Measurements from ENCODE around the gene PRIM1. TPM values are rescaled to one million over a fixed set of nuclear protein-coding genes. Genes with fewer than 3 reads are reported as not detected.
"Not testable (repeated sequence)": the region's sequence is repeated elsewhere in the genome, so short reads cannot be mapped to it uniquely, and the experiment has no call there.

PRIM1 gene
- total RNA-seq, 1 experiment from 2014 or later, result 51.1 TPM

DNA sequence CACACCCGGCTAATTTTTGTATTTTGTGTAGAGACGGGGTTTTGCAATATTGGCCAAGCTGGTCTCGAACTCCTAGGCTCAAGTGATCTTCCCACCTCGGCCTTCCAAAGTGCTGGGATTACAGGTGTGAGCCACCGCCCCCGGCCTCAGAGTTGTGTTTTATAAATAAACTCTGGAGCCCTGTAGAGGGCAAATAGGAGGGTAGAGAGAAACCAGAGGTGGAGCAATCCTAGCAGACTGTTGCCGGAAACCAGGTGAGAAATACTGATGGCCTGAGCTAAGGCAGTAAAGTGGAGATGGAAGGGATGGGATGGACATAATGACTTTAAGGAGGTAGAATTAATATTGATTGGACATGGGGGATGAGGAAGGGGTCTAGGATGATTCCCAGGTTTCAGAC is 8.3 kb upstream of the PRIM1 start:
- no peak for DNase-seq (ENCODE audit: low spot score)

DNA sequence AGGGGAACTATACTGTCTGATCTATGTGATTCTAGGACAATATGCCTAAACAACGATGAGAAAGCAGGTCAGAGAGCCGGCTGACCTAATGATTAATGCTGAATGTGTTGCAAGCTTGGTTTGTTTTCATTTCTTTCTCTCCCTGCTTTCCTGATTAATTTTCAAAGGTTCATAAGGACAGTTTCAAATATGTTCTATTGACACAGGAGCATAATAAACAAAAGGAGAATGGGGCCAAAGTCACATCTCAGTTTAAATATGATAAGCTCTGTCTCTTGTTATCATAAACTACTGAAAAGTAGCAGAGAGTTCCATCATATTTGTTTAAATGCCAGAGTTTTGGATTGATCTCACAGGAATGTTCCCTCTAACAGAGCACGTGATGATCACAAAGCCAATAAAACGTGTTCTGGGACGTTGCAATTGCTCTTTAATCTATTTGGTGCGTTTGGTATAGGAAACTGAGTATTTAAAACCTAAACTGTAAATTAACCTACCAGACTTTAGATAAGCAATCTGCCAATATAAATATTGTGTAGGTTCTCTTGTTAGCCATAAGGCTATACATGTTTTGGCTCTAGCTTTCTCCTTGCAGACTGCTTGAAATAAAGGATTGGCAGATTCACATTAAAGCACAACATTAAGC is 7.3 kb upstream of the PRIM1 start:
- no peak for DNase-seq (ENCODE audit: low spot score)

DNA sequence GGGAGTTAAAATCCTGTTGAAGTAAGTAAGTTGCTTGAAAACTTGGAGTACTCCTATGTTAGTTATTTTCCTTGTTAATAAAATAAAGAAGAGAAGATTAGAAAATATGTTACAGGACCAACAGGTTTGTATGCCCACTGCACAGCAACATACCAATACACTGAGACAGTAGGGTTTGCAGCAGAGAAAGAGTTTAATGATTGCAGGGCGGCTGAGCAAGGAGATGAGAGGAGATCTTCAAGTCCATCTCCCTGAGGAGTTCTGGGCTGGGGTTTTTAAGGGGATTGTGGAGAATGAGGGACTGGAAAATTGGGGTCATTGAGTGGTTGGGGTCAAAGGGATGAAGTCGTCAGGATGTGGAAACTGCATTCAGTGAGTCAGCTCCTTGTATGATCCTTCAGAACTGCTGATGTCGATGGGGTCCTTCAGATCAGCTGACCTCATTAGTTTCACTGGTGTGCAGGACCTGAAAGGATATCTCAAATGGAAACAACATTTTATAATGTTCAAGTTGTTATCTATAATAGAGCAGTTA is 6.7 kb upstream of the PRIM1 start:
- DNase-seq (ENCODE audit: low spot score), result no peak

DNA sequence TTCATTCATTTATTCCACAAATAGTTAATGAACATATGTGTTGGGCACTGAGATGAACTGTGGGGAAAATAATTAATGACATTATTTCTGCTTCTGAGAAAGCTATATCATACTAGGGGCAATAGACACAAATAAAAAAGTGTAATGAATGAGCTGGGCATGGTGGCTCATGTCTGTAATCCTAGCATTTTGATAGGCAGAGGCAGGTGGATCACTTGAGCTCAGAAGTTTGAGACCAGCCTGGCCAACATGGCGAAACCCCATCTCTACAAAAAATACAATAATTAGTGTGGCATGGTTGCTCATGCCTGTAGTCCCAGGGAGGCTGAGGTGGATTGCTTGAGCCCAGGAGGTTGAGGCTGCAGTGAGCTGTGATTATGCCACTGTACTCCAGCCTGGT is 5.8 kb upstream of the PRIM1 start:
- not testable (repeated sequence) for DNase-seq (ENCODE audit: low spot score)

DNA sequence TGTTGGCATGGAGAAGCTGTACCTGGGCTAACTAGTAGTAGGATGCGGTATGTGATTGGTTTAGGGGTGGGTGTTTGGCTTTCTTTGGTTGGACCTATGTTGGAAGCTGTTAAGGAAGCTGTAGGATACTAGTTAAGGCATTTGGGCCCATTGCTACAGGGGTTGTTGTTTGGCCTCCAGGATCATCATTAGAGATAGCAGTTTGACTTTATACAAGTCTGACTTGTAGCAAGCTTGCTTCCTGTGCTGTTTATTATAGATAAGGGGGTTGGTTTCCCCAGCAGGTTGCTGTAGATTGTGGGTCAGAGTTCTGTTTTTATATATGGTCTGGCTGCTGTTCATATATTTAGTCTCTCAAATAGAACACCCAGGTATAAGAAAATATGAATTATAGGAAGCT is 1.4 kb upstream of the PRIM1 start:
- DNase-seq (ENCODE audit: low spot score), result no peak

DNA sequence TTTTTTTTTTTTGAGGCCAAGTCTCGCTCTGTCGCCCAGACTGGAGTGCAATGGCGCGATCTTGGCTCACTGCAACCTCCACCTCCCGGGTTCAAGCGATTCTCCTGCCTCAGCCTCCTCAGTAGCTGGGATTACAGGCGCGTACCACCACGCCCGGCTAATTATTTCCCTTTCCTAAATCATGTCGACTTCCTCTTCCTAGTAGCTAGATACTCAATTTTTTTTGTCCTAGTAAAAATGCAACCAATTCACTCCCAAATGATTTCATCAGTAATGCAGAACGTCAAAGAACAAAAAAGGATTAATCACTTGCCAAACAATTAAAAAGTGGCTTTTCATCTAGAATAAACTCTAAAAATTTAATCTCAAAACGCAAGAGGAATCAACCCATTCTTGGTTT is 1.5 kb downstream of the PRIM1 start:
- DNase-seq (ENCODE audit: low spot score), result not testable (repeated sequence)

DNA sequence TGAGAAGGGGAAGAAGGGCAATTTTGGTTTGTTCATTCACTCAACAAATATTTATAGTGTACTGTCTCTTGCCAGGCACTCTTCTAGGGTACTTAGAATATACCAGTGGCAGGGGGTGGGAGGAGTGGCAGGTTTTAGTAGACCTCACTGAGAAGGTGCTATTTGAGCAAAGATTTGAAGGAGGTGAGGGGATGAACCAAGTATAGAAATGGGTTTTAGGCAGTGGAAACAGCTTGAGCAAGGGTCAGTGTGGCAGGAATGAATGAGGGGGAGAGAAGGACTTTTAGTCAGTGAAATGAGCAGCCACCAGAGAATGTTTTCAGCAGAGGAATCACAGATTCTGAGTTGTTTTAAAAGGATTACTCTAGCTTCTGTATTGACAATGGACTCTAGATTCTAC is 2.3 kb downstream of the PRIM1 start:
- no peak for DNase-seq (ENCODE audit: low spot score)

DNA sequence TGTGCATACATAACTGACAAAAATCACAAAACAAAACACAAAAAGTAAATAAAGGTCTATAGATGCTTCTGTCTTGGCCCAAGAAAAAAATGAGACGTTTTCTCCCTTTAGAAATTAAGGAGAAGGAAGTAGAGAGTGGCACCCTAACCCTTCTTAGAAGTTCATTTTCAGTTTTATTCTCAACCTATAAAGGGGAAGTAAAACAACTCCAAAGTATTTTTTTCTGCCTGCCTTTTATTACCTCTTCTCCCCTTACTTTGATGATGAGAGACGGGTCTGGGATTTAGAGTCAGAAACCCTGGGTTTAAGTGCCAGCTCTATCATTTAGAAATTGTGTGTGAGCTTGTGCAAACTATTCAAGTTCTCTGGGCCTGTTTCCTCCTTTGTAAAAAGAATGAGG is 2.8 kb downstream of the PRIM1 start:
- DNase-seq (ENCODE audit: low spot score), result no peak

DNA sequence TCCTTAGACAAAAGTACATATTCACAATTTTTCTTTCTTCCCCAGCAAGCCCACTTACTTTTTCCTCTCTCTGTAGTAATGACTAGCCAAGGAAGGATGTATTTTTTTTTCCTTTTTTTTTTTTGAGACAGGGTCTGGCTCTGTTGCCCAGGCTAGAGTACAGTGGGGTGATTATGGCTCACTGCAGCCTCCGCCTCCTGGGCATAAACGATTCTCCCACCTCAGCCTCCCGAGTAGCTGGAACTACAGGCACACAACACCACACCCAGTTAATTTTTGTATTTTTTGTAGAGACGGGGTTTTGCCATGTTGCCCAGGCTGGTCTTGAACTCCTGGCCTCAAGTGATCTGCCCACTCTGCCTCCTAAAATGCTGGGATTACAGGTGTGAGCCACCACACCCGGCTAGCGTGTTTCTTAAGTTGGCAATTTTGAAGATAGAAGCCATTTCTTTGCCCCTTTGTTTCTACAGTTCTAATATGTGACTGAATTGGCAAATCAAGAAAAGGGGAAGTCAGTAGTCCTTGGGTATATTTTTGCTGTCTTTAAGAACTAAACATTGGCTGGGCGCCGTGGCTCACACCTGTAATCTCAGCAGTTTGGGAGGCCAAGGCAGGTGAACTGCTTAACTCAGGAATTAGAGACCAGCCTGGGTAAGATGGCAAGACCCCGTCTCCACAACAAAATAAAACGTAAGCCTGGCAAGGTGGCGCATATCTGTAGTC is 23.8 kb downstream of the PRIM1 start:
- DNase-seq (ENCODE audit: low spot score), result no peak

DNA sequence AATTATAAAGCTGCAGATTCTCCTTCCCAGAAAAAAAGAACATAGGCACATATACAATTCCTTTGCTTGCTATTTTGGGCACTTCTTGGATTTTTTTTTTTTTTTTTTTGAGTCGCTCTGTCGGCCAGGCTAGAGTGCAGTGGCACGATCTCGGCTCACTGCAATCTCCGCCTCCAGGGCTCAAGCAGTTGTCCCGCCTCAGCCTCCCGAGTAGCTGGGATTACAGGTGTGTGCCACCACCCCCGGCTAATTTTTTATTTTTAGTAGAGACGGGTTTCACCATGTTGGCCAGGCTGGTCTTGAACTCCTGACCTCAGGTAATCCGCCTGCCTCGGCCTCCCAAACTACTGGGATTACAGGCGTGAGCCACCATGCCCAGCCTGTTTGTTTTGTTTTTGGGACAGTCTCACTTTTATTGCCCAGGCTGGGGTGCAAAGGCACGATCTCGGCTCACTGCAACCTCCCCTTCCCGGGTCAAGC is 25.9 kb downstream of the PRIM1 start:
- DNase-seq (ENCODE audit: low spot score), result not testable (repeated sequence)

DNA sequence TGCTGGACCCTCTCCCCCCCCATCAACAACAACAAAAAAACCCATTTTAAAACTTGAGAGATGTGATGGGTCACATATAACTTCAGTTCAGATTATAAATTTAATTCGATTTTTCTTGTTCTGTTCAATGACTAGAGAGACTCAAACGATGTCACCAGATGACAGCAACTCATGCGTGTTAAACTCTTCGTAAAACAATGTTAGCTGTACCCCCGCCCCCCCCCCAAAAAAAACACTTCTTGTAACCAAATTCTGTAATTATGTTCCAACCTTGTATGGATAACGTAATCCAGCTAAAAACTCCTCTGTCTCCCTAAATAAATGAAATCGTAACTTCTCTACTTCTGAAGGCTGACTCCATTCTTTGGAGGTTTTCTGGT is 26.4 kb downstream of the PRIM1 start:
- no peak for DNase-seq (ENCODE audit: low spot score)

DNA sequence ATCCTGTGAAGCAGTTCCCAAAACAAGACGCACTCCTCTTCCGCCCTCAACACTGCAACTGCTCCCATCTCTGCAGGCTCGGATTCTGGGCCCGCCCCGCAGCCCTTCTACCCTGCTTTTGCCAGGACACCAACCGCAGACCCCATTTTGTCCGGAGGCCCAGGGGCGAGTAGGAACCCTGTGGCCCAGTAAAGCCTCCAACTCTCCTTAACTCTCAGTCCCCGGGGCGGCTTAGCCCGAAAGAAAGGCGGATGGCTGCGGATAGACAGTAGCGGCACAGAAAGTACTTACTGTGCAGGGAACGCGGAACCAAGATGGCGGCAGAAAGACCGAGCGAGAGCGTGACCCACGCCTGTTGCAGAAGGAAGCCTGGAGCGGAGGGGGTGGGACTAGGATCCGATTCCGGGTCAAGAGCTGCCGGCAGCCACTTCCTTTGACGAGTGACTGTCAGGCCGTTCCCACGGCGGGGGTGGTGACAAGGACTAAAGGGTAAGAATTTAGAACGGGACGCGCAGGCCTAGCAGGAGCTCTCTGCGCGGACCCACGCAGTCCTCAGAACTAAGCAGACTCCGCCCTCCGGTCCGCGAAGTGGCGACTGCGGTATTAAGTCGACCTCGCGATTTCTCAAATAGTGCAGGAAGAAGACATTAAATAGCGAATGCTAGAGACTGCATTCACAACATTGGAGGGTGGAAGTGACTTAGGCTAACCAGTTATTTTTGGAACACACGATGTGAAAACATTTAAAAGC is 27.0 kb downstream of the PRIM1 start, which contains the start of gene NACA:
NACA (minus strand) TSS at position 328 of the 751 bp plus-strand sequence. CDS start 778 bp downstream, outside the sequence.
- DNase-seq (ENCODE audit: low spot score), result peak; percentile 96

DNA sequence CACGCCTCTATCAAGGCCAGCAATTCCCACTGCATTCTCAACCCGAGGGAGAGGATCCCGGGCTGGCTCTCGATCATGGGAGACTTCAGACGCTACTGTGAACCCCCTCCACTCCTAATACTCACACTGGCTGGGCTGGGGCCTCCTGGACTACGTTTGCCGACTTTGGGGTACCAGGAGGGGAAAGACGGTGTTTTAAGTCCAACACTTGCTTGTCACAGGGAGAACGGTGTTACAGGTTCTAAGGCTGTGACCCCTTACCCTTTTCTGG is 27.5 kb downstream of the PRIM1 start:
- no peak for DNase-seq (ENCODE audit: low spot score)

DNA sequence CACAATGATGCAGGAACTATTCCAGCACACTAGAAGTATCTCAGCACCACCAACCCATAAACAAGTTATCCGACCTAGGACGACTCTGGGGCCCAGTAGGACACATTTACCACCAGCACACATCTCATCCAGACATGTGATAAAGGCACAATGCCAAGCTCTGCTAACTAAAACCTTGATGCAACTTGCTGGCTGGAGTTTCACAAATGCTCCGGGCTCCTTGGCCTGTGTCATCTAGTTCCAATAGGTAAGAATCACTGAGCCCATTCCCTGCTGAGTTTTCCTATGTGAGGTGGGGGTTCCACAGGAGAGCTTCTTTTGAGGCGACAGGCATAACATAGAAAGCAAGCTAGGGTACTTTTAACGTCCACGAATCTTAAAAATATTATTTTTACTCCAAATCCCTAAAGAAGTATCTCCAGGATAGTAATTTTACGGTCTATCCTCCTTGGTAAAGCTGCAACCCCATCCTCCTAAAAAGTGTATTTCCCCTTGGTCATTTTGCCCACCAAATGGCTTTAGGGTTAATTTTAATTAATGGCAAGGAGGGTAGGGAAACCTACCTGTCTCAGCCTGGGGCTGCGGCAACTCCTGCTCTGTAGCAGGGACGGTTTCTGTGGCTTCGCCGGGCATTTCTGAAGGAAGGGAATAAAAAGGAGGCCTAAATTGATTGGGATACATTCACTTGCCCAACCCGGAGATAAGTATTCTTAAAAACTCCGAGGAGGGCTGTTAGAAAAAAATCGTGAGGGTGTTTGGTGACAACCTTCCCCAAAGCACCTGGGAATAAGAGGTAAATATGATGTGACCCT is 28.0 kb downstream of the PRIM1 start:
- DNase-seq (ENCODE audit: low spot score), result peak; percentile 40

DNA sequence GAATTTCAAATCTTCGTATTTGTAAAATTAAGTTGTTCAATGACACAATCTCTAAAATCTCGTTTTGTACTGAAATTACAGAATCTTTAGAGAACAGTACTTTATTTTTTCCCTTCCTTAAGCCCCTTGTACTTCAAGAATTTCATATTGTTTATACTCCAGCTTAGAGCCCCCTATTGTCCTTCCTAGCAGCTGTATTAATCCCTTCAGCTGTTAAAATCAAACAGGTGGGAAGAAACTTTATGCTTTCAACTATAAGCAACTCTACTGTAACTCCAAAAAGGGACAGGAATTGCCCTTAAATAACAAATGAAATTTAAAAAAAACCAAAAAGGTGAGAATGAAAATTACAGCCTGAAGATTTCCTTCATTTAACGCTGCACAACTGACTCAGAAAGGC is 28.8 kb downstream of the PRIM1 start:
- DNase-seq (ENCODE audit: low spot score), result no peak

DNA sequence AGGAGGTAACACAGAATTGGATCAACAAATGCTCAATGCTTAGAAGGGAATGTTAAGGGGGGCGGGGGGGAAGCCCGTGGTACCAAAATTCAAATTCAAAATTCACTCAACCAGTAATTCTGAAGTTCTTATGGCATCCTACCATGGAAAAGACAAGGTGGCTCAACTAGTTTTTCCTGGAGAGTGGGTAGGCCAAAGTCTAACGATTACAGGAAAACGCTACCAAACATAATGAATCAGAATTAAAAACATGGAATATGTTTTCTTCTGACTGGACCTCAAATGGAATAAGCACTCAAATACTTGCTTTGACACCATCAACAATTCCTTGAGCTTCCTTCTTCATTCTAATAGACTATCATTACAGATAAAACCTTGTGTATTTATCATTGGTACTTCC is 29.3 kb downstream of the PRIM1 start:
- DNase-seq (ENCODE audit: low spot score), result no peak

DNA sequence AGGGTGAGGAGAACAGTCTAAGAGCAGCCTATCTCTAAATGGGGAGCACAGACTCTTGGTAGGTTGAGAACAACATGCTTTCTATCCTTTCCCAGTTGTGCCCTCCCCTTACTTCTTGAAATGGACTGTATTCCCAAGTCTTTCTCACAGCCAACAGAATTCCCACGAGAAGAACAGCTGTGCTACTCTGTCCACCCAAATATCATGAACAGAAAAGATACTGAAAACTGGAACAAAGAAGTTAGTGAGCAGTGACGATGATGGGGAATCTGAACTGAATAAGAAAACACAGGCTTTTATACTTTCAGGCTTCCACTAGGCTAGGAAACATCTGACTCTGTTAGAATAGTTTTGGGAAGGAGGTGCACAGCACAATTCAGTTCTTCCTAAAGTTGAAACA is 30.4 kb downstream of the PRIM1 start:
- DNase-seq (ENCODE audit: low spot score), result no peak

DNA sequence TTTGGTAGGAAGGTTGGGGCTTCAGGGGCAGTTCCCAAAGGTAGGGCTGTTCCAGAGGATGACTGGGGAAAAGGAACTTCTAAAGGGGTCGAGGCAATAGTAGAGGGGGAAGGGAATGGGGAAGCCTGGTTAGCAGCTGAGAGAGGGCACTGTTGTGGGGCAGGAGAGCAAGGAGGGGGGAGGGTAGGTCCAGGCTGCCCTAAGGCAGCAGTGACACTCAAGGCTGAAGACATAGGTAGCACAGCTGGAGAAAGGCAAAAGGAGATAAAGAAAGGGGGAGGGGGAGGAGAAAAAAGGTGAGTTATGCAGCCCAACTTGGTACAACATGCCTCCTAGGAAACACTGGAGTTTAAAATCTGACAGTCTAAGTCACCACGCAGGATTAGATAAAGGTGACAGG is 30.9 kb downstream of the PRIM1 start:
- DNase-seq (ENCODE audit: low spot score), result no peak

DNA sequence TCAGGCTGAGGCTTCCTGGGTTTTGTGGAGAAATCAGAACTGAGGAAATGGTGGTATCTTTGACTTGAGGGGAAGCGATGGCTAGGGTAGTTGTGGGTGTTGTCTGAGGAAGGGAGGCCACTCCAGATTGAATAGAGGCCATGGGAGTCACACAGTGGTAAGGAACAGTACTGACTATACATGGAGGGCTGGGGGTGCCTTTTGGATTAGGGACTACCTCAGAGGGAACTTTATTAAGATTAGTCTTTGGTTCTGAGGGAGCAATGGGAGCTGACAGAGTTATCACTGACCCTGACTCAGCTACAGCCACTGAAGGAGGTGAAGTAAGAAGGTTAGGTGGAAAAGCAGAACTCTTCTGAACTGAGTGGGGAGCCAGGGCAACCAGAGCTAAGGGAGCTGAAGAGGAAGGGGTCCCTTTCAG is 31.4 kb downstream of the PRIM1 start:
- DNase-seq (ENCODE audit: low spot score), result no peak

DNA sequence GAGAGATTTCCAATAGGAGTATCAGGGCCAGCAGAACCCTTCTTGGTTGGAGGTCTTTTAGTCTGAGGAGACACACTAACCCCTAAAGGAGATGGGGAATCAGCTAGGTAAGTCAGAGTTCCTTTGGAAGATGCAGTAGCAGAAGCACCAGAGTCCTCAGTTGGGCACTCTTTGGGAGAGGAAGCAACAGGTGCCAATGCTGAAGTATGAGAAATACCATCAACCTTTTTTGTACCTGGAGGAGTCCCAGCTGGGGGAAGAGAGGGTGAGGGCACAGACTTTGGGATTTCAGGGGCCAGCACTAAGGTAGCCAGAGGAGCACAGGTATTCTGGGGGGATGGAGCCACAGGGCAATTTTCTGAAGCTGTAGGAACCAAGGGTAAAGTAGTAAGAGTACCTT is 33.1 kb downstream of the PRIM1 start:
- DNase-seq (ENCODE audit: low spot score), result no peak

DNA sequence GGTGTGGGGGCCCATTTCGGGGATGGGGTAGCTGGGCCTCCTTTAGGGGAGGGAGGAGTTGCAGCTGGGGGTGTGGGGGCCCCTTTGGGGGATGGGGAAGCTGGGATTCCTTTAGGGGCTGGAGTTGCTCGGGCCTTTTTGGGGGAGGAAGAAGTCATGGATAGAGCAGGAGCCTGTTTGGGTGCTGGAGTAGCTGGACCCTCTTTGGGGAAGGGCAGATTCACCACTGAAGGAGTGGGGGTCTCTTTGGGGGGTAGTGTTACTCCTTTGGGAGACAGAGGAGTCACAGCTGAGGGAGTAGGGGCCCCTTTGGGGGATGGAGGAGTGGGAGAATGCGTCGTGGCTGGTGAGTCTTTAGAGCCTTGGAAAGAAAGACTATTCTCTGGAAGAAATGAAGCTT is 33.5 kb downstream of the PRIM1 start:
- no peak for DNase-seq (ENCODE audit: low spot score)

DNA sequence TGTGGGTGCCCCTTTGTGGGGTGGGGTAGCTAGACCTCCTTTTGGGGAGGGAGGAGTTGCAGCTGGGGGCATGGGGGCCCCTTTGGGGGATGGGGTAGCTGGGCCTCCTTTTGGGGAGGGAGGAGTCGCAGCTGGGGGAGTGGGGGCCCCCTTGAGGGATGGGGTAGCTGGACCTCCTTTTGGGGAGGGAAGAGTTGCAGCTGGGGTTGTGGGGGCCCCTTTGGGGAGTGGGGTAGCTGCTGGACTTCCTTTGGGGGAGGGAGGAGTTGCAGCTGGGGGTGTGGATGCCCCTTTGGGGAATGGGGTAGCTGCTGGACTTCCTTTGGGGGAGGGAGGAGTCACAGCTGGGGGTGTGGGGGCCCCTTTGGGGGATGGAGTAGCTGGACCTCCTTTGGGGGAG is 34.0 kb downstream of the PRIM1 start:
- no peak for DNase-seq (ENCODE audit: low spot score)
